GM19238 (cell line): Measurements from ENCODE around the gene ZNF521.

ENCODE experiments used
- DNase-seq: peaks from one replicate; pipeline ENCODE4 v3.0.0; 2011; ENCODE audit warnings: low spot score; ENCODE audit not compliant: insufficient read length

Gene ZNF521

GRCh38 chr18:25251068-25251467 is 100.9 kb downstream of the ZNF521 start:
- no peak for DNase-seq

GRCh38 chr18:25250474-25250851 is 101.5 kb downstream of the ZNF521 start:
- DNase-seq, result no peak

- DNase-seq, result no peak
These were observed 103.2 kb downstream of the ZNF521 start for GRCh38 chr18:25248755-25249154.

GRCh38 chr18:25247725-25248124 is 104.2 kb downstream of the ZNF521 start:
- no peak for DNase-seq

- no peak for DNase-seq
These were observed 106.9 kb downstream of the ZNF521 start for GRCh38 chr18:25244924-25245698.

GRCh38 chr18:25244170-25244569 is 107.8 kb downstream of the ZNF521 start:
- no peak for DNase-seq

- DNase-seq, result no peak
These were observed 108.2 kb downstream of the ZNF521 start for GRCh38 chr18:25243754-25244153.

- DNase-seq, result no peak
These were observed 108.7 kb downstream of the ZNF521 start for GRCh38 chr18:25243257-25243656.

- DNase-seq, result no peak
These were observed 111.6 kb downstream of the ZNF521 start for GRCh38 chr18:25240420-25240770.

- no peak for DNase-seq
These were observed 112.2 kb downstream of the ZNF521 start for GRCh38 chr18:25239581-25240419.

- DNase-seq, result no peak
These were observed 112.8 kb downstream of the ZNF521 start for GRCh38 chr18:25239151-25239550.

GRCh38 chr18:25237571-25238267 is 114.2 kb downstream of the ZNF521 start:
- DNase-seq, result no peak

- no peak for DNase-seq
These were observed 115.2 kb downstream of the ZNF521 start for GRCh38 chr18:25236736-25237135.

- no peak for DNase-seq
These were observed 116.4 kb downstream of the ZNF521 start for GRCh38 chr18:25235401-25236042.

GRCh38 chr18:25234740-25235345 is 117.1 kb downstream of the ZNF521 start:
- DNase-seq, result no peak

- no peak for DNase-seq
These were observed 117.7 kb downstream of the ZNF521 start for GRCh38 chr18:25234322-25234639.

GRCh38 chr18:25233528-25234321 is 118.2 kb downstream of the ZNF521 start:
- DNase-seq, result no peak

GRCh38 chr18:25231327-25231691 is 120.7 kb downstream of the ZNF521 start:
- DNase-seq, result no peak

- no peak for DNase-seq
These were observed 121.2 kb downstream of the ZNF521 start for GRCh38 chr18:25230658-25231326.

- no peak for DNase-seq
These were observed 122.0 kb downstream of the ZNF521 start for GRCh38 chr18:25229920-25230319.
